GM19438 (cell line): ENCODE measurements around the gene ZNF346.

Experiments
- ATAC-seq: cut with Tn5 transposase; IDR thresholded peaks from one replicate; pipeline ENCODE4 v1.9.1; 2021; ENCODE audit warnings: low read depth; ENCODE audit not compliant: unreplicated experiment

ZNF346 gene

DNA sequence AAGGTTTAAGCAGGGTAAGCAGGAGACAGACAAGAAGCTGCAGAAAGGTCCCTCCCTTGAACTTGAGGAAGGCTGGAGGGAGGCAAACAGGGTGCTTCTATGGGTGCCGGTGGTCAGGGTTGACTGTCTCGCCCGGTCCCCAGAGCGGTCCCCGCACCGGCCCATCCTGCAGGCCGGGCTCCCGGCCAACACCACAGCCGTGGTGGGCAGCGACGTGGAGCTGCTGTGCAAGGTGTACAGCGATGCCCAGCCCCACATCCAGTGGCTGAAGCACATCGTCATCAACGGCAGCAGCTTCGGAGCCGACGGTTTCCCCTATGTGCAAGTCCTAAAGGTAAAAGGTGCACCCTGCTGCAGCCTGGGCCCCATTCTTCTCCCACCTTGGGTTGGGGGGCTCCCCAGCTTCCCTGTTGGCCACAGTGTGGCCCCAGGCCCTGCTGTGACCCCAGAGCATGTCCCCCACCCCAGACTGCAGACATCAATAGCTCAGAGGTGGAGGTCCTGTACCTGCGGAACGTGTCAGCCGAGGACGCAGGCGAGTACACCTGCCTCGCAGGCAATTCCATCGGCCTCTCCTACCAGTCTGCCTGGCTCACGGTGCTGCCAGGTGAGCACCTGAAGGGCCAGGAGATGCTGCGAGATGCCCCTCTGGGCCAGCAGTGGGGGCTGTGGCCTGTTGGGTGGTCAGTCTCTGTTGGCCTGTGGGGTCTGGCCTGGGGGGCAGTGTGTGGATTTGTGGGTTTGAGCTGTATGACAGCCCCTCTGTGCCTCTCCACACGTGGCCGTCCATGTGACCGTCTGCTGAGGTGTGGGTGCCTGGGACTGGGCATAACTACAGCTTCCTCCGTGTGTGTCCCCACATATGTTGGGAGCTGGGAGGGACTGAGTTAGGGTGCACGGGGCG, 69.9 kb downstream of the ZNF346 start:
- no peak for ATAC-seq

DNA sequence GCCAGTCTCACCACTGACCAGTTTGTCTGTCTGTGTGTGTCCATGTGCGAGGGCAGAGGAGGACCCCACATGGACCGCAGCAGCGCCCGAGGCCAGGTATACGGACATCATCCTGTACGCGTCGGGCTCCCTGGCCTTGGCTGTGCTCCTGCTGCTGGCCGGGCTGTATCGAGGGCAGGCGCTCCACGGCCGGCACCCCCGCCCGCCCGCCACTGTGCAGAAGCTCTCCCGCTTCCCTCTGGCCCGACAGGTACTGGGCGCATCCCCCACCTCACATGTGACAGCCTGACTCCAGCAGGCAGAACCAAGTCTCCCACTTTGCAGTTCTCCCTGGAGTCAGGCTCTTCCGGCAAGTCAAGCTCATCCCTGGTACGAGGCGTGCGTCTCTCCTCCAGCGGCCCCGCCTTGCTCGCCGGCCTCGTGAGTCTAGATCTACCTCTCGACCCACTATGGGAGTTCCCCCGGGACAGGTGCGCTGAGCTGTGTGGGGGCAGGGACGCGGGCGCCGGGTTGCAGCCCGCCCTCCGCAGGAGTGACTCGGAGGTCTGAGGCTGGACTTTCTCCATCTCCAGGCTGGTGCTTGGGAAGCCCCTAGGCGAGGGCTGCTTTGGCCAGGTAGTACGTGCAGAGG, 70.7 kb downstream of the ZNF346 start:
- ATAC-seq, result no peak

DNA sequence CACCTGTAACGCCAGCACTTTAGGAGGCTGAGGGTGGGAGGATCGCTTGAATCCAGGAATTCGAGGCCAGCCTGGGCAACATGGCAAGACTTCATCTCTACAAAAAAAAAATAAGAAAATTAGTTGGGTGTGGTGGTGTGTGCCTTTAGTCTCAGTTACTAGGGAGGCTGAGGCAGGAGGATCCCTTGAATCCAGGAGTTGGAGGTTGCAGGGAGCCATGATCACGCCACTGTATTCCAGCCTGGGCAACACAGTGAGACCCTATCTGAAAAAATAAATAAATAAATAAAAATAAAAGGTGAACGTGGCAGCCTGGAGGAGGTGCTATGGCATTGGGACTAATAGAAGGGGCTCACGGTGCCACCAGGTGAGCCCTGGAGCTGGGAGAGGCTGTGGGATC, 71.3 kb downstream of the ZNF346 start:
- ATAC-seq, result no peak

DNA sequence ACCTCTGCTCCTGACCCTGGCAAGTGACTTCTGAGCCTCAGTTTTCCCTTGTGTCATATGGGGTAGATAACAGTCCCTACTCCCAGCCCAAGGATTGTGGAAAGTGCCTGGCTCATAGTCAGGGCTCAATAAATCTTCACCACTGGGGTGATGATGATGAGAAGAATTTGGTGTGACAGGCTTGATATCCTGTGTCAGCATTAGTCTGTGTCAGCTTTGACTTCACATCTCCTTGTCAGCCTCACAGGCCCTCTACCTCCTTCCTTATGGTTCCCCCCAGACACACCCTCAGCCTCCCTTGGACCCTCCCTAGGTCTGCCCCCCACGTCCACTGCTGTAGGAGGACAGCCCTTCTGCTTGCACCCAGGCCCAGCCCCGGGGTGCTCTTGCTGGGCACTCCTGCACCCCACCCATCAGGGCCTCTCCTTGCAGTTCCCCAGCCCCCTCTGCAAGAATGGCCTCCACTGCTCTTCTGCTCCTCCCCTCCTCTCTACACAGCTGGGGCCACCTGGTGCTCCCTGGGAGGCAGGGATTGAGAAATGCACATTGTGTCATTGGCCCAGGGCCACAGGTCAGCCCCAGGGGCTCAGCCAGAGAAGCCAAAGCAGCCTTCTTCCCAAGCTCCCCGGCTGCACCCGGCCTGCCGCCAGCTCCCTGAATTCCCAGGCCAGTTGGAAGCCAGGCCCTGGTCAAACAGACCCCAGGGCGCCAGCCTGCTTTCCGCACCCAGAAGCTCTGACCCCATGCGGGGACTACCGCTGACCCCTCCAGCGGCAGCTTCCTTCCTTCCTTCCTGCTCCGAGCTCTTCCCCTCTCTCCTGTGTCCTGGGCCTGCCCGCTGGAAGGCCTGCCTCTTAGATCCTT, 72.0 kb downstream of the ZNF346 start:
- ATAC-seq, result no peak

DNA sequence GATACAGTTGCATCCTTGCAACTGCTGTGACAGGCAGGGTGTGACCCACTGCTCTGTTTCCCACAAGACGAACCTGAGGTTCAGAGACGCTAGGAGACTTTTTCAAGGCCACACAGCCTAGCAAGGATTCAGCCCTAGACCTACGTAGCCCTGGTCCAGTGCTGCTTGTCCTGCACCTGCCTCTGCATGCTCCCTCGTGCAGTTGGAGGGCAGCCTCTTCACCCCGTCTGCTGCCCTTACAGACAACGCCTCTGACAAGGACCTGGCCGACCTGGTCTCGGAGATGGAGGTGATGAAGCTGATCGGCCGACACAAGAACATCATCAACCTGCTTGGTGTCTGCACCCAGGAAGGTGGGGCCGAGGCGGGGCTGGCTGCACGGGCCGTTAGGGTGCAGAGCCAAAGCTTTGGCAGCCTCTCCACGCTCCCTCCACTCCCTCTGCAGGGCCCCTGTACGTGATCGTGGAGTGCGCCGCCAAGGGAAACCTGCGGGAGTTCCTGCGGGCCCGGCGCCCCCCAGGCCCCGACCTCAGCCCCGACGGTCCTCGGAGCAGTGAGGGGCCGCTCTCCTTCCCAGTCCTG, 72.7 kb downstream of the ZNF346 start:
- ATAC-seq, result no peak

DNA sequence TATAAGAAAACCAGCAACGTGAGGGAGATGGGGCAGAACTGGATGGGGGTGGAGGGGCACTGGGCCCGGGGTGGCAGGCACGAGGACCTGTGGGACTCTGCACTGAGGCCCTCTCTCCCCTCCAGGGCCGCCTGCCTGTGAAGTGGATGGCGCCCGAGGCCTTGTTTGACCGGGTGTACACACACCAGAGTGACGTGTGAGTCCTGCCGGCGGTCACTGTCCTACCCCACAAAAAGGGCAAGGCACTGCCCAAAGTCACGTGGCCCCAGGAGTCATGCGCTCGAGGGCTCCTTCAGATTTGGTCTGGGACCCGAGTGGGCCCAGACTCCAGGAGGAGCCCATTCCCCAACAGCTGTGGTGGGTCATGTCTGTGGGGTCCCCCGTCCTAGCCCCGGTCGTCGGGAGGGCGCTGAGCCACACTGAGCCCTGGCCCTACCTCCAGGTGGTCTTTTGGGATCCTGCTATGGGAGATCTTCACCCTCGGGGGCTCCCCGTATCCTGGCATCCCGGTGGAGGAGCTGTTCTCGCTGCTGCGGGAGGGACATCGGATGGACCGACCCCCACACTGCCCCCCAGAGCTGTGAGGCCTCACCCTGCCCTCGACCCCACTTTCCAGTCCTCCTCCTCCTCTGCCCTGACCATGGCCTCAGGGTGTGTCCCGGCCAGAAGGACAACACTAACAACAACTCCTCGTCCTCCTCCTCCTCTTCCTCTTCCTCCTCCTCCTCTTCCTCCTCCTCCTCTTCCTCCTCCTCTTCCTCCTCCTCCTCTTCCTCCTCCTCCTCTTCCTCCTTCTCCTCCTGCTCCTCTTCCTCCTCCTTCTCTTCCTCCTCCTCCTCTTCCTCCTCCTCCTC, 73.9 kb downstream of the ZNF346 start:
- ATAC-seq, result no peak

DNA sequence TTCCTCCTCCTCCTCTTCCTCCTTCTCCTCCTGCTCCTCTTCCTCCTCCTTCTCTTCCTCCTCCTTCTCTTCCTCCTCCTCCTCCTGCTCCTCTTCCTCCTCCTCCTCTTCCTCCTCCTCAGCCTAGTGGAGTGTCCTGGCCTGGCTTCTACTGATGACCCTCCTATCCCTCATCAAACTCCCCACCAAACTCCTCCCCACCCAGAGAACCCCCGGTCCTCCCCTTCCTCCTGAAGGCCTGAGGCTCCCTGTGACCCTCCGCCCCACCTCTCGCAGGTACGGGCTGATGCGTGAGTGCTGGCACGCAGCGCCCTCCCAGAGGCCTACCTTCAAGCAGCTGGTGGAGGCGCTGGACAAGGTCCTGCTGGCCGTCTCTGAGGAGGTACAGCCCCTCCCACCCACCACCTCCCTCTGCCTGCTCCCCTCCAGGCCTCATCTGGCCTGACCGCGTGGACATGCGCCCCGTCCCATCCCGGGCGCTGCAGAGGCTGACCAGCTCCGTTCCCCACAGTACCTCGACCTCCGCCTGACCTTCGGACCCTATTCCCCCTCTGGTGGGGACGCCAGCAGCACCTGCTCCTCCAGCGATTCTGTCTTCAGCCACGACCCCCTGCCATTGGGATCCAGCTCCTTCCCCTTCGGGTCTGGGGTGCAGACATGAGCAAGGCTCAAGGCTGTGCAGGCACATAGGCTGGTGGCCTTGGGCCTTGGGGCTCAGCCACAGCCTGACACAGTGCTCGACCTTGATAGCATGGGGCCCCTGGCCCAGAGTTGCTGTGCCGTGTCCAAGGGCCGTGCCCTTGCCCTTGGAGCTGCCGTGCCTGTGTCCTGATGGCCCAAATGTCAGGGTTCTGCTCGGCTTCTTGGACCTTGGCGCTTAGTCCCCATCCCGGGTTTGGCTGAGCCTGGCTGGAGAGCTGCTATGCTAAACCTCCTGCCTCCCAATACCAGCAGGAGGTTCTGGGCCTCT, 74.8 kb downstream of the ZNF346 start:
- no peak for ATAC-seq

DNA sequence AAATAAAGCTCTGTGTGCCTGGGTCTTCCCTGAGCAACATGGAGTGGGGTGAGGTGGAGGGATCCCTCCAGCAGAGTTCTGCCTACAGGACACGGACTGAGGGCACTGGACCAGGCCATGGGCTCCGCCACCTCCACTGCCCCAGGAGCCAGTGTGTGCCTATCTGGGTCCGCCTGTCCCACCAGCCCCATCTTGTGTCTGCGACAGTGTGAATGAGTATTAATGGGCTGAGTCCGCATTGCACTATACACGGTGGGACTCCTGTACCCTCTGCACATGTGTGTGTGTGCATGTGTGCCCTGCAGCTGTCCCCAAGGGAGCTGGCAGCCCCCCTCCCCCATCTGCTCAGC, 75.6 kb downstream of the ZNF346 start:
- no peak for ATAC-seq

DNA sequence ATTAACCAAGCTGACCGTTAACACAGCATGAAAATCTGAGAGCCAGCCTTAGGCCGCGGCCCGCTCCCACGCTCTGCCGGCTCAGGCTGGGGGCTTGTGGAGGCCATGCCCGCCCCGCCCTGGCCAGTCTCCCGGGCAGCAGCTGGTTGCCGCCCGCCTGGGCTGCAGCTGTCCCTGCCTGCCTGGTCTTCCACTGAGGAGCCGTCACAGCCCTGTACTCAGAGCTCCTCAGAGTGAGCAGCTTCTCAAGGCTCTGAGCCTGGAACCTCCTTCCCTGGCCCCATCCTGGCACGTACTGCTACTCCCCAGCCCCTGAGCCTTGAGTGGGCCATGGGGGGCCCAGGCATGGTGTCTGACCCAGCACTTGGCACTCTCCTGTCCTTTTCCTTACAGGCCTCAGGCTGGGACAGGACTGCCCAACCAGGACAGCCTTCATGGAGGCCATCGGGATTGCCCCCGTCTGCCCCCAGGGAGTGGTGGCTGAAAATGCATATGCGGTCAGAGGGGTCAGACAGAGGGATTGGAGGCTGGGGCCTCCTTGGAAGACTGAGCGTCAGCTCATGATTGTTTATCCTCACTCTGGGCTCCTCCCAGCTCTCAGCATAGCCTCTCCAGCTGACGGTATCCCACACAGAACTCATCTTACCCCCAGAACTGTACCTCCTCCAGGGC, 76.1 kb downstream of the ZNF346 start:
- no peak for ATAC-seq

DNA sequence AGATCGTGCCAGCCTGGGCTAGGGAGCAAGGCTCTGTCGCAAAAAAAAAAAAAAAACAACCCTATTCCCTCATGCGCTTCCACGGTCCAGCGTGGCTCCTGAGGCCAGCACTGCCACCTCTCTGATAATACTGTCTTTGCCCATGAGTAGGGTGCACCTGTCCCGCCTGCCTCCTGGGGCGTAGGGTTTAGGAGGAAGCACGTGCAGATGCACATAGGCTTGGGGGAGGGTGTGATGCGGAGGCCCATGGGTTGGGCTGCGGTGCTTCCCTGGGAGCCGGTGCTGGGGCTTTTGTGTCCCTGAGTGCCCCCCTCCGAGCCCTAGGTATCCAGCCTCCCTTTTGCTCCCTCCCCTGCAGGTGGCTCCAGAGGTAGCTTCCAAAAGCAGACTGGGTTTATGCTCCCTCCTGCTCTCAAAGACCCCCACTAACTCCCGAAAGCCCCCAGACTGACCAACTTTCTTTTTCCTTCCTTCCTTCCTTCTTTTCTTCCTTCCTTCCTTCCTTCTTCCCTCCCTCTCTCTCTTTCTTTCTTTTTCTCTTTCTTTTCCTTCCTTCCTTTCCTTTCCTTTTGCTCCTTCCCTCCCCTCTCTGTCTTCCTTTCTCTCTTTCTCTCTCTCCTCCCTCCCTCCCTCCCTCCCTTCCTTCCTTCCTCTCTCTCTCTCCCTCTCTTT, 77.1 kb downstream of the ZNF346 start:
- ATAC-seq, result no peak

DNA sequence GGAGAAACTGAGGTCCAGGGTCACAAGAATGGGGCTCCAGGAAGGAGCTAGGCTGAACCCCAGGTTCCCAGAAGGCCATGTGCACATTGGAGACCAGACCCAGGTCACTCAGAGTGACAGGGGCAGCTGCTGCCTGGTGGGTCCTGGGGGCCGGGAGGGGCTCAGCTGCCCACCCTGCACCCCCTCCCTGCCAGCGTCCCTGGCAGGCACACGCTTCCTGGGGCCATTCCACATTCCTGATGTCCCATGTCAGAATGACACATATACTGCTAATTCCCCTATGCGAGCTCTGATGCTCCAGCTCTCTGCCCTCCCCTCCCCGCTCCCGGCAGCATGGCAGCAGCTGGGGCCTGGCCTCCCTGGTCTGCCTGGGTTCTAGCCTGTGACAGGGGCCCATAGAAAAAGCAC, 78.2 kb downstream of the ZNF346 start:
- no peak for ATAC-seq

DNA sequence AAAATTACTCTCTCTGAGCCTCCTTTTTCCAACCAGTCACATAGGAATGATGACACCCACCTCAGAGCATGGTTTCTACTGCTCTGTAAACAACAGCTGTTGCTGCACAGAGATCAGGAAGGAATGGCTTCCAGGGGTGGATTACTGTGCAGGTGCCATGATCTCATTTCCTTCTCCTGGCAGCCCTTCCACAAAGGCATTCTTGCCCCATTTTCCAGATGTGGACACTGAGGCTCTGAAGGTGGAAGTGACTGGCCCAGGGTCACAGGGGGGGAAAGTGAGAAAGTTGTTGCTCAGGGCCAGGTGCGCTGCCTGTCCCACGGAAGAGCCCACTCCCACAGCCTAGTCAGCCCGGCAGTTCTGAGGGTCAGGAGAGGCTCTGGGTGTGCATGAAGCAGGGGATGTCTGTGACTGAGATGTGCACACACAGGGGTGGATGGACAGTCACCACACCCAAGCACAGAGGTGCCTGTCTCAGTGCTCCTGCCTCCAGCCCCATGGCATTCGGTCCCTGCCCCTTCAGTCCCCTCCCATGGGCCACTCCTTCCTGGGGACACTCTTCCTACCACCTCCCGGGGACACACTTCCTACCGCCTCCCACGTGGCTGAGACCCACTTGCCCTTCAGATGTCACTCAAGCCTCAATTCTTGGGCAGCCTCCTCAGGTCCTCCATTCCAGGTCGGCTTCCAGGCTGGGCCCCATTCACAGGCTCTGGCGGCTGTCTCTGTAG, 81.2 kb downstream of the ZNF346 start:
- no peak for ATAC-seq

DNA sequence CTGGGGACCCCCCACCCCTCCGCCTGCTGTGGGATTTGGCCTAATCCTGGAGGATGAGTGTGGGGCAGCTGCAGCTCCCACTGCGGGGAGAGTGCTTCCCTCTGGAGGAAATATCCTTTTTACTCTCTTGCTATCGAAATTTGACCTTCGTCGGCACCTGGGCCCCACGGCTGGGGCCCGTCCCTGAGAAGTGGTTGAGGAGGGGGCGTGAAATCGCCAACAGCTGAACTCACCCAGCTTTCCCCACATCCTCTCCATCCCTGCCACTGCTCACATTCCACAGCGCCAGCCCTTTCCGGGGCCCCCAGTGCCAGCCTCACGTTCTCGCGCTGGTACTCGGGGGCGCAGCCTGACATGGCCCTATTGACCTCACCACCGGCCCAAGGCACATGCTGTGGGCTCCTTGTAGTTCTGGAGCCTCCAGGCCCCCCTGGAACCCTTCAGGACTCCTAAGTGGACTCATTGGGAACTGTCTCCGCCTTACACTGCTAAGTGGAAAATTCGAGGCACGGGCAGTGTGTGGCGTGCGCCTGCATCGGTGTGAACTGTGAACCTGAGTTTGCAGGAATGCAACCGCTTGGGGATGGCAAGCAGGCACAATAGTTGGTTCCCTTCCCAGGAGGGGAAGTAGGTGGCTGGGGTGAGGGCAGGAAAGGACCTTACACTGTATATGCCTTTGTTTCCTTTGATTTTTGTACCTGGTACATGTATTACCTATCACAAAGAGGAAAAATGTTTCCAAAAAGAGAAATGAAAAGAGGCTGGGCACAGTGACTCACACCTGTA, 83.4 kb downstream of the ZNF346 start:
- no peak for ATAC-seq

DNA sequence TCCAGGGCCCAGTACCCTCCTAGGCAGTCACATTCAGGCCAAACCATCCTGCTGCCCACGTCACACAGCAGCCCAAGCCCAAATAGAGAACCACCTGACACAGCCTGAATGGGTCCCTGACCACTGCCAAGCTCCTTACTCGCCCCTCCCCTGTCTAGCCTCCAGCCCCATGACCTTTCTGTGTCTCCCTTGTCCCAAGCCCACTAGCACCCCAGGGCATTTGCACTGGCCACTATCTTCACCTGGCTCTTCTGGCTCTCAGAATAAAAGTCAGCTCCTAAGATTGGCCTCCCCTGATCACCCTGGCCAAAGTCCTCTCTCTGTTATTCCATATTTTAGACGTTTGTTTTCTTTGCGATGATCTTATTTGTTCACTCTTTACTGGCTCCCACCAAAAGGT, 84.7 kb downstream of the ZNF346 start:
- ATAC-seq, result no peak

DNA sequence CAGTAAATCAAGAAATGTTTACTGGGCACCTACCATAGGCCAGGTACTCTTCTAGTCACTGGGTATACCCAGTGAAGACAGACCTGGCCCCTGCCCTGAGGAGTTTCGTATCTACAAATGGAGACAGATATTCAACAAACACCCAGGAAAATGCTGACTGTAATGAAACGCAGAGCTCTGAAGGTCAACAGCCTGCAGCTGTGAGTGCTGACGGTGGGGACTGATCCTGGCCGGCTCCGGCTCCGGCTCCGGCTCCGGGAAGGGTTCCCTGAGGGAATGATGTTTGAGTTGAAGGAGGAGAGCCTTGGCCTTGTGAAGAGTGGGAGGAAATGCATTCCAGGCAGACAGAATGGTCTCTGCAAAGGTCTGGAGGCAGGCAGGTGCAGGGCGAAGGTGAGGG, 87.3 kb downstream of the ZNF346 start:
- no peak for ATAC-seq

DNA sequence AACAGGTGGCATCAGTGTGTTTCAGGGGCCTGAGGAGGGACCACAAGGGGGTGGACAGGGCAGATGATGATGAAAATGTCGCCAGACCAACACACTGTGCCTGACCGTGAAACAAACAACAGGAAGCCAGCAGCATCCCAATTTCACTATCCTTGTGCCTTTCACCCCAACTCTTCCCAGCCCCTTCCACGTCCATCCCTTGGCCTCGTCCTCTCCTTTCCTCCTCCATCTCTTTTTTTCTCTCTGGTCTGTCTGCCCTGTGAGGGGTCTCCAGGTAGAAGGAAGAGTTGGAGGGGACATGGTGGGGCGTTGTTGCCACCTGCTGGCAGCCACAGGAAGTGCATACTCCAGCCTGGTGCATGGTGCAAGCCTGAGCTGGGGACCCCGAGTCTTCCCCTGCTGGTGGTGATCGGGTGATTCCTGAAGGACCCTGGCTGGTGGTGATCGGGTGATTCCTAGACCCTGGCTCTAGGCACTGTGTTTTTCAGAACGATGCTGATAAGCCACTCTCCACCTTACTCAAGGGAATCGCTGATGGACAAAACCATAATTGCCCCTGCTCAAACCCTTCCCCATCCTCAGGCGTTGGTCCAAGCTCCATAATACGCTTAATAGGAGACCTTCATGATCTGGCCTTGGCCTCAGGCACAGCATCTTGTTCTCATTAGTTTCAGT, 89.4 kb downstream of the ZNF346 start:
- ATAC-seq, result no peak
